Hippocampal formation (tissue), 2 donors: ENCODE data around the gene ABCA7.

Experiments
- DNase-seq, 2 donors: peaks; one replicate each; lab custom pipeline; 2025; lab: John Stamatoyannopoulos, UW

Gene ABCA7

DNA sequence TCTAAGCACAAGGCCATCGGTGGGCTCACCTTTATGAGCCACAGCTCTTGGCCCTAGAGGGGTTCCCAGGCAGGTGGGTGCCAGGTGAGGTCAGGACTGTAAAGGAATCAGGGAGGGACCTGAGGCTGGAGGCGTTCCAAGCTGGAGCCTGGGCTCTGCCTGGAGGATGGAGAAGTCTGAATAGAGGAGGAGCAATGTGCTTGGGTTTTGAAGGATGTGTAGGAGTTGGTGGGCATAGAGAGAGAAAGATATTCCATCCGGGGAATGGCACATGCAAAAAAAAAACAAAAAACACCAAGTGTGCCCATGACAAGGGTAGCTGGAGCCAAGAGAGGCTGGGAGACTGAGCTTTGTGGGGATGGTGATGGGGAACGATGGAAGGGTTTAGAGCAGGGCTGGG, 37.3 kb upstream of the ABCA7 start:
- no peak for DNase-seq

DNA sequence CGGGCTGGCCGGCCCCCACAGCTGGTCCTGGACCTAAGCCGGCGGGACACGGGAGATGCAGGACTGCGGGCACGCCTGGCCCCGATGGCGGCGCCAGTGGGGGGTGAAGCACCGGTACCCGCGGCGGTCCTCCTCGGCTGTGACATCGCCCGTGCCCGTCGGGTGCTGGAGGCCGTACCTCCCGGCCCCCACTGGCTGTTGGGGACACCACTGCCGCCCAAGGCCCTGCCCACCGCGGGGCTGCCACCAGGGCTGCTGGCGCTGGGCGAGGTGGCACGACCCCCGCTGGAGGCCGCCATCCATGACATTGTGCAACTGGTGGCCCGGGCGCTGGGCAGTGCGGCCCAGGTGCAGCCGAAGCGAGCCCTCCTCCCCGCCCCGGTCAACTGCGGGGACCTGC, 36.6 kb upstream of the ABCA7 start:
- no peak for DNase-seq

DNA sequence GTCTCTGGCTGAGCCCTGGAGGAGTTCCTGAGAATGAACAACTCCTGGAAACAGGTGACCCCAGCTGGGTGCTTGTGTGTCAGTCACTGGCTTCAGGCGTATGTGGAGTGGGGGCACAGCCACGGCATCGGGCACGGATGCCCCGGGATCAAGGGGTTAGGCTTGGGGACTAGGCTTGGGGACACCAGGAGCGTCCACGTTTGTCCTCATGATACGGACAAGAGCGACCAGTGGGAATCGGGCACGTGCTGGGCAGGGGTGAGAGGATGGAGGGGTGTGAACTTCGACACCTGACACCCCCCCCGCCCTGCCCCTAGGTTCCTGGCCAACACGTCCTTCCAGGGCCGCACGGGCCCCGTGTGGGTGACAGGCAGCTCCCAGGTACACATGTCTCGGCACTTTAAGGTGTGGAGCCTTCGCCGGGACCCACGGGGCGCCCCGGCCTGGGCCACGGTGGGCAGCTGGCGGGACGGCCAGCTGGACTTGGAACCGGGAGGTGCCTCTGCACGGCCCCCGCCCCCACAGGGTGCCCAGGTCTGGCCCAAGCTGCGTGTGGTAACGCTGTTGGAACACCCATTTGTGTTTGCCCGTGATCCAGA, 35.6 kb upstream of the ABCA7 start:
- no peak for DNase-seq

DNA sequence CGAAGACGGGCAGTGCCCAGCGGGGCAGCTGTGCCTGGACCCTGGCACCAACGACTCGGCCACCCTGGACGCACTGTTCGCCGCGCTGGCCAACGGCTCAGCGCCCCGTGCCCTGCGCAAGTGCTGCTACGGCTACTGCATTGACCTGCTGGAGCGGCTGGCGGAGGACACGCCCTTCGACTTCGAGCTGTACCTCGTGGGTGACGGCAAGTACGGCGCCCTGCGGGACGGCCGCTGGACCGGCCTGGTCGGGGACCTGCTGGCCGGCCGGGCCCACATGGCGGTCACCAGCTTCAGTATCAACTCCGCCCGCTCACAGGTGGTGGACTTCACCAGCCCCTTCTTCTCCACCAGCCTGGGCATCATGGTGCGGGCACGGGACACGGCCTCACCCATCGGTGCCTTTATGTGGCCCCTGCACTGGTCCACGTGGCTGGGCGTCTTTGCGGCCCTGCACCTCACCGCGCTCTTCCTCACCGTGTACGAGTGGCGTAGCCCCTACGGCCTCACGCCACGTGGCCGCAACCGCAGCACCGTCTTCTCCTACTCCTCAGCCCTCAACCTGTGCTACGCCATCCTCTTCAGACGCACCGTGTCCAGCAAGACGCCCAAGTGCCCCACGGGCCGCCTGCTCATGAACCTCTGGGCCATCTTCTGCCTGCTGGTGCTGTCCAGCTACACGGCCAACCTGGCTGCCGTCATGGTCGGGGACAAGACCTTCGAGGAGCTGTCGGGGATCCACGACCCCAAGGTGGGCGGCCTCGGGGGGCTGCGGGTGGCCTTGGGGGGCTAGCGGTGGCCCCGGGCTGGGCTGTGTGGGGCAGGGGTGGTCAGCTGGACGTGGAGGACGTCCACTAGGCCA, 34.9 kb upstream of the ABCA7 start:
- DNase-seq: no peak

DNA sequence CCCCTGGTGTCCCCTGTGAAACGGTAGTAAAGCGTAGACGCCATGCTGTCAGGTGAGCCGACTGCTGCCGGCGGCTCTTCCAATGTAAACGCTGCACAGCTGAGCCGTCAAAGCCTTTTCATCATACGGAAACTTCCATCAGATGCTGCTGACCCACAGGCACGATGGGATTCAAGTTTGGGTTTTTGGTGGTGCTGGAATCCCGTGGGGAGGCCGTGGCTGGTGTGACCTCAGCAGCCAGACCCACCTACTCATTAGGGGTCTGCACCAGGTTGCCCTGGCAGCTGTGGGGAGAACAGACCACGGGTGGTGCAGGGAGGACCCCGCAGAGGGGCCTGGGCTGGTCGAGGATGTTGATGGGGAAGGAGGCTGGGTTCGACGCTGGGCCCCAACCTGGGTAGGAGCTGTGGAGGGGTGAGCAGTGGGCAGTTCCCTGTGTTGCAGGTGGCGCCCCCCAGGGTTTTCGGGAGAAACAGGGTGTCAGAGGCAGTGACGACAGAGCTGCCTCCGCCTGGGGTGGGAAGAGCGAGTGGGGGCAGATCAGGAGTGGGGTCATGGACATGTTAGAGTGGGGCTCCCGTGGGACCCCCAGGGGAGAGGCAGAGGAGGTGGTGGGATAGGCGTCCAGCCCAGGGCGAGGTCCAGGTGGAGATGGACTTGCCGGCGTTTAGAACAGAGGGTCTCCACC, 33.1 kb upstream of the ABCA7 start:
- DNase-seq: no peak

- no peak for DNase-seq
These were observed 32.3 kb upstream of the ABCA7 start for GRCh38 chr19:1007399-1008251.

DNA sequence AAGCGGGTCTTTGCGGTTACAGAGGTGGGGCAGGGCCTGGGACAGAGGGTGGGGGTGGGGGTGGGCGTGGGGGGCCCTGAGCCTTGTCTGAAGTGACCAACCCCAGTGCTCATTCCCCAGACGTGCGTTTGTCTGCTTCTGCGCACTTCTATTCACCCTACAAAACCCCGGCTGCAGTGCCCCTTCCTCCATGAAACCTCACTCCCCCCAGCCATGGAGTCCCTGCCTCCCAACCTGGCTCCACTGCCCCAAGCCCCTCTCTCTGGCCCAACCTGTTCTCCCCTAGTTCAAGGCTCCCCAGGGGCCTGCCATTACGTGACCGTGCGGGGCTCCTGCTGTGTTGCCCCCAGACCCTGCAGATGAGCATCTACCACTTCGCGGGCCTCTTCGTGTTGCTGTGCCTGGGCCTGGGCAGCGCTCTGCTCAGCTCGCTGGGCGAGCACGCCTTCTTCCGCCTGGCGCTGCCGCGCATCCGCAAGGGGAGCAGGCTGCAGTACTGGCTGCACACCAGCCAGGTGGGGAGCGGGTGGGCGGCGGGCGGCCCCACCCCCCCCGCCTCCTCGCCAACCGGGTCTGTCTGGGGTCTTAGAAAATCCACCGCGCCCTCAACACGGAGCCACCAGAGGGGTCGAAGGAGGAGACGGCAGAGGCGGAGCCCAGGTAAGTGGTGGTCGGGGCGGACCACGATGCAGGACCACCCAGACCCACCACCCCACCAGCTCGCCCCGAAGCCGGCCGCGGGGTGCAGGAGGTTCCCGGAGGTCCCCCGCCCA, 31.5 kb upstream of the ABCA7 start:
- DNase-seq: no peak

GRCh38 chr19:1009041-1009980, 30.6 kb upstream of the ABCA7 start:
- no peak for DNase-seq

- no peak for DNase-seq
These were observed 29.8 kb upstream of the ABCA7 start for GRCh38 chr19:1009981-1010538.

GRCh38 chr19:1010586-1011510, 29.1 kb upstream of the ABCA7 start:
- DNase-seq: no peak

DNA sequence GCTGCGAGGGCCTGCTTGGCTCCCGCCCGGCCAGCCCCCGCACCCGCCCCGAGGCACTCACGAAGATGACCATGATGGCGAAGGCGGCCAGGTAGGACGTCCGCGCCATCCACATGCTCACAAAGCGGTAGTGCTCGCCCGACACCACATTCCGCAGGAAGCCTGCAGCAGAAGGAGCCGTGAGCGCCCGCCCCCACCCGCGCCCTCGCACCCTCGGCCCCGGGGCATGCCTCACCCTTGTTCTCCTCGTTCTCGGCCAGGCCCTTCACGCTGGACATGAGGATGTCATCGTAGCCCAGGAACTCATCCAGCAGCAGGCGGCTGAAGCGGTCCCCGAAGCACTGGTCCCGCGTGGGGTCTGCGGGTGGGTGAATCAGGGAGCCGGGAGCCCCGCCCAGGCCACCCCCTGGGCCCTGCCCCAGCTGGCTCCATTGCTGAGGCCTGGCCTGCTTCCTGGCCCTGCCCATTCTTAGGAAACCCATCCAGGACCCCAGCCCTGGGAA, 28.0 kb upstream of the ABCA7 start:
- no peak for DNase-seq

- no peak for DNase-seq
These were observed 27.6 kb upstream of the ABCA7 start for GRCh38 chr19:1012334-1012733.

DNA sequence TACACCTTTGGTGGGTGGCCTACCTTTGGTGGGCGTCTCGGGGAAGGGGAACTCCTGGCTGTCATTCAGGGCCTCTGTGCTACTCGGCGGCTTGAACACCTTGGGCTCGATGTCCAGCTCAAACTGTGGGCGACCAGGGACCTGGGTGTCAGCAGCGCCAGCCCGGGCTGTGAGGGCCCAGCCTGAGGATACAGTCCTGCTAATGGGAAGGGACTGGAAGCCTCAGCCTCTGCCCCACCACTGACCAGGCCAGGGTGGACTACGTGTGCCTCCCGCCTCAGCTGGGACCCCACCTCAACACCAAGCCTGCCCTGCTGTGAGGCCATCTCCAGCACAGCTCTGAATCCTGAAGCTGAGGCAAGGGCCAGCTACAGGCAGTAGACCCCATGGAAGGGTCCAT, 26.7 kb upstream of the ABCA7 start:
- no peak for DNase-seq

GRCh38 chr19:1014161-1015060, 25.5 kb upstream of the ABCA7 start:
- no peak for DNase-seq

GRCh38 chr19:1015061-1015781, 24.7 kb upstream of the ABCA7 start:
- no peak for DNase-seq

DNA sequence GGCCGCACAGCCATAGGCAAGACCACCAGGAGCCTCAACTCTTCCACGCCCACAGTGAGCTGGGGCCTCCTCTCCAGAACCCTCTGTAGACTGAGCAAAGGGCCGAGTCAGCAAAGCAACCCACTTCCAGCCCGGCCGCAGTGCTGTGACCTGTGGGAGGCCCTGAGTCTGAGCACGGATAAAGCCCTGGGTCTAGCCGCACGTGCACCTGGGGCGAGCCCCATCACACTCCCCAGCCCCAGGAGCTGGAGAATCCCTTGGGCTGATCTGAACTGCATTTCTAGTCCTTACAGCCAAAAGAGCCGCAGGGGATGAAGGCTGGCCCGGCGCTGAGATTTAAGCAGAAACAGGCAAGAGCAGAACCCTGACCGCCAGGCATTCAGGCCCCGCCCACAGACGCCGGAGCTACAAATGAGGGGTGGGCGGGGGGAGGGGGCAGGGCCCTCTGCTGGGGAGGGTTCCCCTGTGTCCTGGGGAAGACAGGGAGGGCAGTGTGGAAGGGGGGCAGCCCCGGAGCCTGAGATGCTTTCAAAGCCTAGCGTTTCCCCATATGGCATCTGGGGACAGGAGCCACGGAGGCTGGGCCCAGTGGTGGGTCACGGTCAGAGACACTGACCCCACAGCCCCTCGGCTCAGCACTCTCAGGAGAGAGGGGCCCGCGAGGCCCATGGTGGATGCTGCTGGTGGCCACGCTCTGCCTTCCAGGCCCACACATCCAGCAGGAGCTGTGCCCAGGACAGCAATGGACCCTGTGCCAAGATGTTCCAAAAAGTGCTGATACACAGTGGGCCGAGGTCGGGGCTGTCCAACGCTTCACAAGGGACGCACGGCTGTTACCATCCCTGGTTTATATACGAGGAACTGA, 23.9 kb upstream of the ABCA7 start:
- no peak for DNase-seq
